HG02798 (cell line): ENCODE measurements around the gene CDK18.

Experiments used
- ATAC-seq: cut with Tn5 transposase; IDR thresholded peaks from one replicate; pipeline ENCODE4 v1.9.1; 2021; ENCODE audit warnings: mild to moderate bottlenecking; ENCODE audit not compliant: unreplicated experiment, poor library complexity

Gene CDK18

DNA sequence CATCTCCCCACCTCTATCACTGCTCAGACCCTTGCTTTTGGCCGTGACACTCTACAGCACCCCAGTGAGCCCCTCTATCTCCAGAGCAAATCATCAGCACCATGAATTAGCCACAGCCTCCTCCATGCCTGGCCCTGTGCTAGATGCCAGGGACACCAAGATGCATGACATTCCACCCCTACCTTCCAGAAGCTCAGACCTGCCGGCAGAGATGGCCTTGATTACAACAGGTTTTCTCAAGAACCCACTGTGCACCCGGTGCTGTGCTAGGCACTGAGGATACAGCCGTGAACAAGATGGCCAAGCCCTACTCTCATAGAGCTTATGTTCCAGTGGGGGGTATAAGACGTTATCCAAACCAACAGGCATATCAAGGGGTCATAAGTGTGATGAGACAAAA is 30.6 kb downstream of the CDK18 start:
- ATAC-seq: no peak

GRCh38 chr1:205535866-205536758 is 31.6 kb downstream of the CDK18 start:
- ATAC-seq: no peak

GRCh38 chr1:205536759-205537361 is 32.4 kb downstream of the CDK18 start:
- no peak for ATAC-seq

- no peak for ATAC-seq
Measured at GRCh38 chr1:205537386-205538018, 33.0 kb downstream of the CDK18 start.

DNA sequence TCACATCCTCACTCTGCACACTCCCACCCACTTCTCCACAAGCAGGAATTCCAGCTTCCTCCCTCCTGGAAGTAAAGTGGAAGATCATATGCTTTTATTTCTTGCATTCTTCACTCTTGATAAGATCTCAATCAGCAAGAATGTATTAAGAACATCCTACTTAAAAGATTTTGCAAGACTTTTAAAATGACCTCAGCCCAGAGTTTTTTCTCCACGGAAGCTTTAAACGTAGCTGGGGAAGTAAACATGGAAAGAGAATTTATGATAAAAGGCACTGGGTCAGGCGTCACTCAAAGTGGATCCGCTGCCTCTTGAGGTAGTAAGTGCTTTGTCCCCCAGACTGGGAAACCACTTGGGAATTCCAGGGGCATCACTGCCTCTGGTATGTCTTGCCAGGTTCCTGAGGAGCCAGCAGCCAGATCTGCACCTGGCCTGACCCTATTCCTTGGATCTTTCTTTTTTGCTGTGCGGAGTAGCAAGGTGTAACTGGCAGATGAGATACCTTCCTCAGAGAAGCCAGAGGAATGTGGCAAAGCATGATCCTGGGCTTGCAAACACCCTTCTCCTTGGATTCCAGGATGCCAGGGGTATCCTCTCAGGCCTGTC is 33.9 kb downstream of the CDK18 start:
- ATAC-seq: no peak

GRCh38 chr1:205541161-205541886 is 36.9 kb downstream of the CDK18 start:
- ATAC-seq: no peak

DNA sequence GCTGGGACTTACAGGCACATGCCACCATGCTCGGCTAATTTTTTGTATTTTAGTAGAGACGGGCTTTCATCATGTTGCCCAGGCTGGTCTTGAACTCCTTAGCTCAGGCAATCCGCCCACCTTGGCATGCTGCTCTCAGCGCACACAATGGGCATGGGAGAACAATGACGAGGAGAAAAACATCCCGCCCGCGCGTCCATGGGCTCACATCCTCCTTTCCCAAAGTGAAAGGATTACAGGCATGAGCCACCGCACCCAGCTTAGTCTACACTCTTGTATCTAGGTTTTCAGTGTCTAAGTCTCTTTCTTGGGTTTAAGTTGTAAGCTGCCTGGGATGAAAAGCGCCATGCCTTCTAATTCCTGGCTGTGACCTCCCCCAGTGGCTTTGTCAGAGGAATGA is 37.9 kb downstream of the CDK18 start:
- ATAC-seq: no peak

DNA sequence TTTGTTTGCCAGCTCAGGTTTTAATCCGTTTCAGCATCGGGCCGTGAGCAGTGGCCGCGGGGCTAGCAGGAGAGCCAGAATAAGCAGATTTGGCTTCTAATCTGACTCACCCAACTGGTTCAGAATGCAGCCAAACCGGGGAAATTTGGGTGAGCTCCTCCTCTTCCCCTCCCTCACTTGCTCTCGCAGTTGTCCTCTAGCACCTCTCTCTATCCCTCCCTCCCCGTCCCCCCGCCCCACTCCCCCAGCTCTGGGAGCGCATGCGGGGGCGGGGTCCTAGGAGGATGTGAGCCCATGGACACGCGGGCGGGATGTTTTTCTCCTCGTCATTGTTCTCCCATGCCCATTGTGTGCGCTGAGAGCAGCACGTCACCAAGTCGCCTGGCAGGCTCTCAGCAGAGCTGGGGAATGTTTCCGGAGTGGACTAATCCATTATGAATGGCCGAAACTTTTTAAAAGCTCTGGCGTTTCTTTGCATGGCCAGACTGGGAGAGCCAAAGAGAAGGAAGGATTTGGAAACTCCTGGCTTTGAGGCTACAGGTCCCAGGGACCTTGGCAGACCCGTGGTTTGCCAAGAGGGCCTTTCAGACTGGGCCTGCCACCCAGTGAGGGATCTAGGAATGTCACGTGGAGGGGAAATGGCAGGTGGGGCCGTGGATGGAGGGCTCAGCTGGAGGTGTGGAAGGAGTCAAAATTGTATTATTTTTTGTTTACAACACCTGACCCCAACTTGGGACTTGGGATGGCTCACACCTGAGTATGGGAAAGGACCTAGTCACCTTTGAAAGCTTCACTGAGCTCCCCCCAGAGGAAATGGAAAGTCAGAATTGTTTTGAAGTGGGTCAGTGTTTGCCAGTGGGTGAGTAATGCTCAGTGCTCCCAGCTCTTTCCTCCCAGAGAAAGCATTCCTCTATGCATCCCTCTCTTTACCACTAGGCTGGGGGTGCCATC is 39.2 kb downstream of the CDK18 start:
- ATAC-seq: no peak

DNA sequence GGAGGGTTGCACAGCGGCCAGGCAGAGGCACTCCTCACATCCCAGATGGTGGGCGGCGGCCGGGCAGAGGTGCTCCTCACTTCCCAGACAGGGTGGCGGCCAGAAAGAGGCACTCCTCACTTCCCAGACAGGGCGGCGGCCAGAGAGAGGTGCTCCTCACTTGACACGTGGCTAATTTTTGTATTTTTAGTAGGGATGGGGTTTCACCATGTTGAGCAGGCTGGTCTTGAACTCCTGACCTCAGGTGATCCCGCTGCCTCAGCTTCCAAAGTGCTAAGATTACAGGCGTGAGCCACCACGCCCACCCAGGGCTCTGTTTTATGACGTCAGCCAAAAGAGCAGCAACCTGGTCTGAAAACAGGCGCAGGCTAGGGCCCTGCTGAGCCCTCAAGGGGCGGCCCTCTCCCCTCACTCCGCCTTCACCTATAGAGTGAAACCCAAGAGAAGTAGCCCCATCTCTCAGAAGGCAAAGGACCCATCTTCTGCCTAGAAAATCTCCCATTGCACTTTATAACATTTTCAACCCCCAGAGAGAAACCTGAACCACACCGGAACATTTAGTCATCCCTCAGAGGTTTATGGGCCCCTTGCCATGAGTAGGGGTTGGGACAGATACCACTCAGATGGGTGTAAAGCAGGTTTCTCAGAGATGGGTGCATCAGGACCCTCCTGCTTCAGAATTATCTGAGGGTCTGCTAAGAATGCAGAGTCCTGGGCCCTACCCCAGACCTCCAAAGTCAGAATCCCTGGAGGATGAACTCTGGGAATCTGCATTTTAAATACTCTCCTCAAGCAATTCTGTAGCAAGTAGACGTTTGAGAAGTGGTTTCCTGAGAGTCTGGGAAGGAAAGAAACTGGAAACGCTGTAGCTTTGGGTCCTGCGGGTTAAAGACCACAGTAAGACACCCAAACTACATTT is 40.8 kb downstream of the CDK18 start:
- ATAC-seq: no peak

- no peak for ATAC-seq
Measured at GRCh38 chr1:205545991-205546390, 41.5 kb downstream of the CDK18 start.

GRCh38 chr1:205546541-205546940 is 42.1 kb downstream of the CDK18 start:
- no peak for ATAC-seq

- no peak for ATAC-seq
Measured at GRCh38 chr1:205547936-205548827, 43.7 kb downstream of the CDK18 start.

- no peak for ATAC-seq
Measured at GRCh38 chr1:205554026-205554811, 49.8 kb downstream of the CDK18 start.

GRCh38 chr1:205561501-205562203 is 57.2 kb downstream of the CDK18 start:
- no peak for ATAC-seq

- no peak for ATAC-seq
Measured at GRCh38 chr1:205563927-205564441, 59.5 kb downstream of the CDK18 start.

DNA sequence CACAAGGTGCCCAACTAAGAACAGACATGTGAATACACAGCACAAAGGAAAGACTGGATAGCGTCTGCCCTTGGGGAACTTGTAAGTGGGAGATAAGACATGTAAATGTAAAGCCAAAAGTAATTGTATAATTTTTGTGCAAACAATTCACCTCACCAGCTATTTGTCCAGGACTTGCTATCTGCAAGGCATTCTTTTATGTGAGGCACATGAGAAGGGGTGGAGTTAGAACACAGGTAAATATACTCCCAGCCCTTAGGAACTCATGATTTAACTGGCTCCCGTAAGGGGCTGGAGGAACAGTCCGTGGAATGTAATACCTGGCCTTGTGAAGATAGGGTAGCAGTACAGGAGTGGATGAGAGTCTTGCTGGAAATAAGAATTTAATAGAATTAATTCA is 61.3 kb downstream of the CDK18 start:
- no peak for ATAC-seq
